Measurements from ENCODE around the gene STX16. TPM values are rescaled to one million over a fixed set of nuclear protein-coding genes. Genes with fewer than 3 reads are reported as not detected.

The STX16 gene
- total RNA-seq, 1 donor, result 34.1 TPM

DNA sequence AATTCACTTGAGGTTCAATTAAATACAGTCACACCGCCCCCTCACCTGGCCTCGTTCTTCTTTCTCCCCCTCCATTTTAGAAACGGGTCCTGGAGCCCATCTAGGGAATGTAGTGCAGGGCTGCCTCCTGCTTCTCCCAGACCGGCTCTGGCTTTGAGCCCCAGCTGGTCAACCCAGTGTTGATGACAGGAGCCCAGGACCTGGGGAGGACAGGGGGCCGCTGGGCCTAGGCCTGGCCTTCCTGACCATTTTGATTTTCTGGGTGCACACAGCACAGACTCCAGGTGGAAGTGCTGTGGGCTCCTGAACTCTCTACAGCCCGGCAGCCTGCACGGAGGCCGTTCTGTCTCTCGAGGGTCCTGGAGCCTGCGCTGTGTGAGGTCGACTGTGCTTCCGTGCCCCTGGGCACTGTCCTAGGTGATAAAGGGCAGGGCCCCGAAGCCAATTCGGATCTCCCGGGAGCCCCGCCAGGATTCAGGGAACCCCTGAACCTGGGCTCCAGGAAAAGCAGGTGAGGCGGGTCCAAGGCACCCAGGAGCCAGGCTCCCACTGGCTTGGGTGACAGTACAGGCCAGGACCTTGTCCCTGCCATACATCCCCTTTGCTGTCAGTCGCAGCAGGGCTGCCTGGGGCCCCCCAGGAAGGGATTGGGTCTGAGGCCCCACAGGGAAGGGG lies 64.9 kb downstream of the STX16 start:
- no peak overlapping the region for H3K4me3 ChIP-seq (ENCODE audit: low read depth, low read length)
- TF ChIP-seq, protein P1, sequence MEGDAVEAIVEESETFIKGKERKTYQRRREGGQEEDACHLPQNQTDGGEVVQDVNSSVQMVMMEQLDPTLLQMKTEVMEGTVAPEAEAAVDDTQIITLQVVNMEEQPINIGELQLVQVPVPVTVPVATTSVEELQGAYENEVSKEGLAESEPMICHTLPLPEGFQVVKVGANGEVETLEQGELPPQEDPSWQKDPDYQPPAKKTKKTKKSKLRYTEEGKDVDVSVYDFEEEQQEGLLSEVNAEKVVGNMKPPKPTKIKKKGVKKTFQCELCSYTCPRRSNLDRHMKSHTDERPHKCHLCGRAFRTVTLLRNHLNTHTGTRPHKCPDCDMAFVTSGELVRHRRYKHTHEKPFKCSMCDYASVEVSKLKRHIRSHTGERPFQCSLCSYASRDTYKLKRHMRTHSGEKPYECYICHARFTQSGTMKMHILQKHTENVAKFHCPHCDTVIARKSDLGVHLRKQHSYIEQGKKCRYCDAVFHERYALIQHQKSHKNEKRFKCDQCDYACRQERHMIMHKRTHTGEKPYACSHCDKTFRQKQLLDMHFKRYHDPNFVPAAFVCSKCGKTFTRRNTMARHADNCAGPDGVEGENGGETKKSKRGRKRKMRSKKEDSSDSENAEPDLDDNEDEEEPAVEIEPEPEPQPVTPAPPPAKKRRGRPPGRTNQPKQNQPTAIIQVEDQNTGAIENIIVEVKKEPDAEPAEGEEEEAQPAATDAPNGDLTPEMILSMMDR (IDR thresholded peaks at IDR 0.05; ENCODE audit: insufficient read depth, low read depth, low read length), result no peak
- no peak for DNase-seq (ENCODE audit: low read depth)

DNA sequence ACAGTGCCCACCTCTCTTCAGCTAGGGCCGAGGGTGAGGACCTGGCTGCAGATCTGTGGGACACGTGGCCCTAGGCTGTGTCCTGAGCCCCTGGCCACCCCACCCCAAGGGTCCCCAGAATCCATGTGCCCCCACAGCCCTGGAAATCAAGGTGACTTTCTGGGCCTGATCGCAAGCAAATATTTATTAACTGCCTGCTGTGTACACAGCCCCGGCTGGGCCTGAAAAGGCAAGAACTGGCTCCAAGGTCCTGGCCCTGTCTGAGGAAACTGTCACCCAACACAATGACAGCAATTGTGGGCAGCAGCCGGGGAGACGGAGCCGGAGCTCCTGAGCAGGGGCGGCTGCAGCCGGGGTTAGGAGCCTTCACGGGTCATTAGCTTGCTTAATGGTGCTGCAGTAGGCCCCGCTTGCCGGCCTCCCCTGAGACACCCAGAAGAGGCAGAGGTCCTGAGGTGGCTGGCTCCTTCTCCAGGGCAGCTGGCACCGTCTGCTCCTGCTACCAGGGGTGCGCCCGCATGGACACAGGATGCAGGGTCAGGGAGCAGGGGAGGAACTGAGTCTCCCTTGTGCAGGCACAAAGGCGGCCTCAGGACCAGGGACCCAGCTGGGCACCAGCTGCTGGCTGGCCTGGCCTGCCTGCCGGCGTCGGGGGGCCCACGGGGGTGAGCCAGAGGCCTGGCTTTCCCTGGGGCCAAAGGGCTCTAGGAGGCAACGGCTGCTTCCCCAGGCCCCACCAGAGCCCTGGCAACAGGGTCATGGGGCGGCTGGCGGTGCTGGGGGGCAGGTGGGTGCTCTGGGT lies 65.6 kb downstream of the STX16 start:
- TF ChIP-seq, protein P1 (IDR thresholded peaks at IDR 0.05; ENCODE audit: insufficient read depth, low read depth, low read length), result no peak
- no peak overlapping the region for H3K4me3 ChIP-seq (ENCODE audit: low read depth, low read length)
- DNase-seq (ENCODE audit: low read depth), result no peak

DNA sequence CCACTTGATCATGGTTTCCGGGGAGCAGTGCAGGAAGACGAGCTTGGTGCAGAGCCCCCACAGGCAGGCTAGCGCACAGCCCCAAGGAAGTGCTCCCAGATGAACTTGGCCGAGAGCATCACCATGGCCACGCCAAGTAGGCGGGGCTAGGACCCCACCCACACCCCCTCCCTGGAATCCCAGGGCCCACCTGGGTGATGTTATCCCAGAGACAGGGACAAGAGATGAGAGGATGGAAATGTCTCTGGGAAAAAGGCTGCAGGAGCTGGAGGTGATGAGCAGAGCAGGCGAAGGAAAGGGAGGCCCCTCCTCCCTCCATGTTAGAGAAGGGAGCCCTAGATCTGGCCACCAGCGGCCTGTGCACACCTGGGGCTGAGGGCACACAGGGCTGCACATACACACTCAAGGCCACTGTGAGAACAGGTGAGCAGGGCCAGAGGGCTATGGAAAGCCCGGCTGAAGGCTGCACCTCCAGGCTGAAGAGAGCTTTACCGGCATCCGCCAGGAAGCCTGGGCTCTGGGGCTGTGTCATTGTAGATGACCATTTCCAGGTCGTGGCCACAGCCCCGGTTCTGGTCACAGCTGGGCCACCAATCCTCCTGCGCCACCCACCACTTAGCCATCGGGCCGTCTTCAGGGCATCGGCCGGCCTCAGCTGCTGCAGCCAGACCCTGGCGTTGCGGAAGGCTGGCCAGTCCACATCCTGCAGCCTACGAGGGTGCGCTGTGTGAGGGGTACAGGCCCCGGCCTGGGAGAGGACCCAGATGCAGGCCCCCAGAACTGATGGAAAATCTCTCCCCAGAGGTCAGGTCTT lies 66.4 kb downstream of the STX16 start:
- H3K4me3 ChIP-seq (ENCODE audit: low read depth, low read length), result no peak overlapping the region
- TF ChIP-seq, protein P1 (IDR thresholded peaks at IDR 0.05; ENCODE audit: insufficient read depth, low read depth, low read length), result no peak
- DNase-seq (ENCODE audit: low read depth), result no peak

DNA sequence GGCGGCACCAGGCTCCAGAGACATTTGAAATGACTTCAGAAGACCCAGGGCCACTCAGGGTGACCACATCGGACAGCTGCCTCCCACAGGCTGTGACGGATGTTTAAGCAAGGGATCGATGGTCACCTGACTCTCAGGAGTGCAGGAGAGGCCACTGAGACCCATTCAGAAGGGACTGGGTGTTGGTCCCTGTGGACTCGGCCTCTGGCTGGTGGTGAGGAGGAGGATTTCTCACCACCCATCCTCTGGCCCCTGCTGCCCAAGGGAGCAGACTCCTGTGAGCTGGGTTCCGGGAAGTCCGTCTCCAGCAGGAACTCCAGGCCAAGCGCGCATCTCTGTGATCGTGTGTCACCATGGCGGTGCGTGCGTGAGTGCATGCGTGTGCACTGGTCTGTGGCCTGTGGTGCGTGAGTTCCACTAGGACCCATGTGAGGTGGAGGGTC lies 67.1 kb downstream of the STX16 start:
- TF ChIP-seq, protein P1 (IDR thresholded peaks at IDR 0.05; ENCODE audit: insufficient read depth, low read depth, low read length), result no peak
- H3K4me3 ChIP-seq (ENCODE audit: low read depth, low read length), result no peak overlapping the region
- no peak for DNase-seq (ENCODE audit: low read depth)

DNA sequence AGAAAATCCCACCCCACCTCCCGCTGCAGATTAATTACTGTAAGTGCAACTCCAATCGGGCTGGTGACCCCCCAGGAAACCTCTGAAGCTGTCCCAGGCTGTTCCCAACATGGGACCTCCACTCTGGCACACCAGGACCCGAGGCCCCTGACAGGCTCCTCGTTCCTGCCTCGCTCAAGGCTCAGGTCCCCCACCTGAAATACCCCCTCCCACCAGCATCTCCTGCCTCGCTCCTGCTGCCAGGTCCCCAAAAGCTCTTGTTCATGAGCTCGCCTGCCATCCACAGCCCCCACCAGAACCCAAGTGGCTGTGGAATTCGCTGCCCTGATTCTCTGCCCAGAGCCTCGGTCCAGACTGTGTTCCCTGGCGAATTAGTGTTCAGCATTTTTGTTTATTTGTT lies 67.6 kb downstream of the STX16 start:
- DNase-seq (ENCODE audit: low read depth), result no peak
- TF ChIP-seq, protein P1 (IDR thresholded peaks at IDR 0.05; ENCODE audit: insufficient read depth, low read depth, low read length), result no peak
- H3K4me3 ChIP-seq (ENCODE audit: low read depth, low read length), result no peak overlapping the region

DNA sequence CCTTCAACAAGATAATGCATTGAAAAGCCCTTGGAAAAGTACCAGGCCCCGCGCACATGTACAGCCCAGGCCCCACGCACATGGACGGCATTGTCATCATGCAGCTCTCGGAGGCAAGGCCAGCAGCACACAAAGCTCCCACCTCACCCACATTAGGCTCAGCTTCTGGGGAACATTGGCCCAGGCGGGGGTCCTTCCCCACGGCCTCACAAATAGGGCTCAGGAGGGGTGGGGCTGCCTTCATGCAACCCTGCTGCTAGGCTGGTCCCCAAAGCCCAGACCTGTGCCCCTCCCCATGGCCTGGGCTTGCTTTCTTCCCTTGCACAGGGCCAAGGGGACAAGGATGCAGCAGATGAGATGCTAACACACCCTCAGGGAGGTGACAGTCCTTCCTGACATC lies 68.2 kb downstream of the STX16 start:
- TF ChIP-seq, protein P1 (IDR thresholded peaks at IDR 0.05; ENCODE audit: insufficient read depth, low read depth, low read length), result no peak
- H3K4me3 ChIP-seq (ENCODE audit: low read depth, low read length), result no peak overlapping the region
- DNase-seq (ENCODE audit: low read depth), result no peak
